8988T (cell line): Measurements from ENCODE around the gene SLC35D3.
"Not testable (repeated sequence)": the region's sequence is repeated elsewhere in the genome, so short reads cannot be mapped to it uniquely, and the experiment has no call there.

Experiments
- DNase-seq: peaks from one replicate; pipeline ENCODE4 v3.0.0; 2011

The SLC35D3 gene

GRCh38 chr6:136967876-136968752 is 46.0 kb downstream of the SLC35D3 start:
- peak; percentile 64 for DNase-seq

DNA sequence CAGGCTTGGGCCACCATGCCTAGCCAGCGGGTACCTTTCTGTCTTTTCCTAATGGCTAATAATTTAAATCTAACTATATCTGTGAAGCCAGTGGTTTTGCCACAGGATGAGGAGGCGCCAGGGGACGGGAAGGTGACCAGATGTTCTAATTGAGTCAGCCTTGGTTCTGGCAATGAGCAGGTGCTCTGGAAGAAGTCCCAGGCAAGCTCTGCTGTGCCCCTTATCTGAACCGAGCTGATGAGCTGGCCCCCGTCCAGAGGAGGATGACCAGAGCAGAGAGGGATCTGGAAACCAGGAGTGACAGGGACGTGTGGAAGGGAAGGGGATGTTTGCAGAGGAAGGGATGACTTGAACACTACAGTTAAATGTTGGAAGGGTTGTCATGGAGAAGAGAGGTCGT is 46.7 kb downstream of the SLC35D3 start:
- no peak for DNase-seq

DNA sequence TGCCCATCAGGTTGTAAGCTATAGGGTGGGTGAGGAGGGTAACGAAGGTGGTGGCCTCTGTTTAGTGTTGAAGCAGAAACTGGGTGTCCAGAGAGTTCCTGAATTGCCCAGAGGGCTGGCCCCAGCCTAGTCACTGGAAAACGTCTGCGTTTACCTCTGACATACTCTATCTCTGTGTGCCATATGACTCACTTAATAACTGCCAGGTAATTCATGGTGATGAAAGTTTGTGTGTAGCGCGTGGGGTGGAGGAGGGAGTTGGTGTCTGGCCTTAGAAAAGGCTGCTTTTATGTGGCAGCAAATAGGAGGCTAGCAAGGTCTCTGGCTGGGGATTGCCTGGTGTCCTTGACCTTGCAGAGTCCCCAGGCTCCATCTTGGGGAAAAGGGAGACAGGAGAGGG is 47.3 kb downstream of the SLC35D3 start:
- DNase-seq, result no peak

DNA sequence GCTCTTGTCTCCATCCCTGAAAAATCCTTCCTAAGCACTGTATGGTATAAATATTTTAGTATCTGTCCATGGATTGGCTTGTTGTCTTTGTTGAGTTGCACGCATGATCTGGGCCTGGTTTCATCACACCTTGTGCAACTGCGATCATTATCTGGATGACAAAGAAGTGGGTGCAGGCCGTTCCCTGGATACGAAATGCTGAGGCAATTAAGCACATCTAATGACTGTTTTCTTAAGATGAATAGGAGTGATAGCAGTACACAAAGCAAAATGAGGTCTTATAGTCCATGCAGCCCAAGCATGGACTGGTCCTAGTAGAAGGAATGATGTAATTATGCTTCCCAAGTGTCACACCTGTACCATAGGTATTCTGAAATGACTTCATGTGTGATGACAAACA is 47.8 kb downstream of the SLC35D3 start:
- no peak for DNase-seq

DNA sequence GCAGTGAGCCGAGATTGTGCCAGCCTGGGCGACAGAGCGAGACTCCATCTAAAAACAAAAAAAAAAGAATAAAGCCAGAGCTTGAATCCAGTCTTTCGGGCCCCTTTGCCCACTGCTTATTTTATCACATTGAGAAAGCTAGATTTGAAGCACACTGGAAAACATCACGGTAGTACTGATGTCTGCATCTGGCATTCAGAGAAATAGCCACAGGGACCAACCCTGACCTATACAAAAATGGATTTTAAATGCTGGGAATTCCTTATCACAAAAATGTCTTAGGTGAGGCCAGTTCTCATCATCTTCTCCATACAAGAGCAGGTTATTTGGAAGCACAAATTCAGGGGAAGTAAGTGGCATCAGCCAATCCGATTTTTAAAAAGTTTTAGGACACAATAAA is 49.5 kb downstream of the SLC35D3 start:
- no peak for DNase-seq

DNA sequence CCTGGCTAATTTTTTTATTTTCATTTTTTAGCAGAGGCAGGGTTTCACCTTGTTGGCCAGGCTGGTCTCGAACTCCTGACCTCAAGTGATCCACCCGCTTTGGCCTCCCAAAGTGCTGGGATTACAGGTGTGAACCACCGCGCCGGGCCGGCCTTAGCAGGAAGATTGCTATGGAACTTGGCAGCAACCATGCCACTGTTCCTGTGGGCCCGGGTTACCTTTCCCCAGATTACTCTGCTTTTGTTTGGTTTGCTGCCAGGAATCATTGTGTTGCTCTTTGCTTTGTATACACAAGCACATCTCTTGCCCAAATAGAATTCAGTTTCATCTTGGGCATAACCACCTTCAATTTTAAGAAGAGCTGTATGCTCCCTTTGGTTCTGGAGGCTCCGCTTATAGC is 51.7 kb downstream of the SLC35D3 start:
- not testable (repeated sequence) for DNase-seq
